ENCODE measurements around the gene FOSL1. TPM values are rescaled to one million over a fixed set of nuclear protein-coding genes. Genes with fewer than 3 reads are reported as not detected.
A peak's percentile ranks its signal among the peaks of the same experiment; 100 is the strongest.

FOSL1 gene
- total RNA-seq, result 1 to 10 TPM; 7.4 to 9.5 TPM

DNA sequence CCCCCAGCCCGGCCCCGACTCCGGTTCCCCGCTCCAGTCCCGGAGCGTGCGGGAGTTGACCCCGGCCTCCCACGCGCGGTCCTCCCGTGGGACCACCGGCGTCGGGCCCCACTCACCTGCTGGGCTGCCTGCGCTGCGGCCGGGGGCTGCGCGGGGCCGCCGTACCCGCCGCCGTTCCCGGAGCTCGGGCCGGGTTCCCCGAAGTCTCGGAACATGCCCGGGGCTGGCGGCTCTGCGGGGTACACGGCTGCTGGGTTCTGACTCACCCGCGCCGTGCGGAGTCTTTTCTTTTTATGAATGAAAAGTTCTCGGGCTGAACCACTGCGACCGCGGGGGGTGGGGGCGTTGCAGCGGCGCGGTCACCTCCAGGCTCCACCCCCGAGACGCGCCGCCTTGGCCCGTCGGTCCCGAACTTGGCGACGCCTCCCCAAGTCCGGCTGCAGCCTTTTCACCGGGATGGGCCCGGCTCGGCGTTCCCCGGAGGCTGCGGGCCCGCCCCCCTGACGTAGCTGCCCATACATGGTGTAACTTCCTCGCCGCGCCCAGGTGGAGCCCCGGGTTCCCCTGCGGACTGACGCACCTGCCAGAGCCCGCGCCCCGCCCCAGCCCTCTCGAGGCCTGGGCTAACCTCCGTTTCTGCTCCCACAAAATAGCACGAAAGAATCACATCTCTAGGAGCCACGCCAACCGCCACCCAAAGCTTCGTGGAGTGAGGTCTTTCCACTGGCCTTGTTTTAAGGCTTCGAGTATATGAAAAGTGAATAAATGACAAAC lies at the start of gene FOSL1:
FOSL1 (minus strand) TSS at position 264 of the 774 bp plus-strand sequence; CDS start at position 215, 49 bp downstream.
- Mint-ChIP-seq H3K27ac (peak within 1 kb of the TSS; percentile 81 to 97), H3K36me3 (peaks cover 6 to 9% of the 10 kb centered on the region in 2 donors)

DNA sequence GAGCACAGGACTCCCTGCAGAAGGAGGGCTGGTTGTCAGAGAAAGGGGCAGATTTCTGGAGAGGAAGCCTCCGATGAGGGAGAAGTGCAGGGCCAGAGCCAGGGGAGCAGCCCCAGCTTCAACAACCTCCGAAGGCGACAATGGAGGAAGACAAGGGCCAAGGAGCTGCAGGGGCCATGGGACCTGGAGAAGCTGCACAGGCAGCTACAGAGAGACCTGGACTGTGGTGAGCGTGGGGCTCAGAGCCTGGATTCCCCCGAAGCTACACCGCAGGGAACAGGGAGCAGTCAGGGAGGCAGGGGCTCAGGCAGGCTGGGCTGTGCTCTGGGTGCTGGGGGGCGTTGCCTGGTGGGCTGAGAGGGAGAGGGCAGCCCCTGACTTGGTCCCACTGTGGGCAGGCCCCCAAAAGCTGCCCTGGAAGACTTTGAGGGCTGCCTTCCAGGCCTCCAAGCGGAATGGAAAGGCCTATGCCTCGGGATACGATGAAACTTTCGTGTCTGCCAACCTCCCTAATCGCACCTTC lies 47.5 kb upstream of the FOSL1 start:
- H3K27ac Mint-ChIP-seq, result peak overlapping the region in 1 of 2 donors; percentile 85
- ATAC-seq, result no peak
- H3K9me3 Mint-ChIP-seq, result no peaks in the 10 kb centered on the region
- no peak for DNase-seq (ENCODE audit: low spot score in 2 of 2)
- no peaks in the 10 kb centered on the region for H3K36me3 Mint-ChIP-seq

More for the DNA sequence above, at the start of gene FOSL1:
- peak; percentile 84 to 87 for ATAC-seq
- DNase-seq (ENCODE audit: low spot score in 2 of 2), result peak; percentile 94 to 98
- no peaks in the 10 kb centered on the region for H3K9me3 Mint-ChIP-seq

DNA sequence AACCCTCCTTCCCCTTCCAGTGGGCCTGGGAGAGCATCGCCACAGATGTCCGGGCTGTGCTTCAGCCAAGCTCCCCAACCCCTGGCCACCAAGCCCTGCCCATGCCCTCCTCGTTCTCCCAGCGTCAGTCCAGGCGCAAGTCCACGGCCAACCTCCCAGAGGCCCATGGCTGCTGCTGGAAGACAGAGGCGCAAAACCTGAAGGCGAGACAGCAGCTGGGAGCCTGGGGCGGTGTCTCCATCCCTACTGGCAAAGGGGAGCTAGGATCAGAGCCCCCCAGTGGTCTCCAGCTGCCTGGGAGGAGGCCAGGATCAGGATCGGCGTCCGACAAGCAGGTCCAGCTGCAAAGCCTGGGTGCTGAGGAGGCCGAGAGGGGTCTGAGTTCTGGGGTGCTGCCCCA lies 46.9 kb upstream of the FOSL1 start:
- no peaks in the 10 kb centered on the region for H3K36me3 Mint-ChIP-seq
- H3K27ac Mint-ChIP-seq, result peak overlapping the region in 1 of 2 donors; percentile 85
- ATAC-seq (no peak), DNase-seq (ENCODE audit: low spot score in 2 of 2) (no peak)
- H3K9me3 Mint-ChIP-seq, result no peaks in the 10 kb centered on the region

DNA sequence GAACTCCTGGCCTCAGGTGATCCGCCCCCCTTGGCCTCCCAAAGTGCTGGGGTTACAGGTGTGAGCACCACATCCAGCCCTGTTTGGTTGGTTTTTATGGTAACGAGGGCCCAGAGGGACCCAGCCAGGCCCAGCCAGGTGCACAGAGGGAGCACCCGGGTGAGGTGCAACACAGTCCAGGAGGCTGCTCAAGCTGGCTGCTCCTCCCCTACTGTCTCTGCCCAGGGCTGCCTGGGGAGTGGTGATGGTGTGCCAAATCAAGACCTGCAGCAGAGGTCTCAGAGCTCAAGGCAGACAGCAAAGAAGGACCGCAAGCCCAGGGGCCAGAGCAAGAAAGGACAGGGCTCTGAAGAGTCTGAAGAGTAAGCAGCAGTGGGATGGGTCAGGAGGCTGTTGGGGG lies 46.5 kb upstream of the FOSL1 start:
- DNase-seq (ENCODE audit: low spot score in 2 of 2) (no peak), ATAC-seq (no peak)
- H3K36me3 Mint-ChIP-seq, result no peaks in the 10 kb centered on the region
- no peak overlapping the region for H3K27ac Mint-ChIP-seq
- H3K9me3 Mint-ChIP-seq, result no peaks in the 10 kb centered on the region

DNA sequence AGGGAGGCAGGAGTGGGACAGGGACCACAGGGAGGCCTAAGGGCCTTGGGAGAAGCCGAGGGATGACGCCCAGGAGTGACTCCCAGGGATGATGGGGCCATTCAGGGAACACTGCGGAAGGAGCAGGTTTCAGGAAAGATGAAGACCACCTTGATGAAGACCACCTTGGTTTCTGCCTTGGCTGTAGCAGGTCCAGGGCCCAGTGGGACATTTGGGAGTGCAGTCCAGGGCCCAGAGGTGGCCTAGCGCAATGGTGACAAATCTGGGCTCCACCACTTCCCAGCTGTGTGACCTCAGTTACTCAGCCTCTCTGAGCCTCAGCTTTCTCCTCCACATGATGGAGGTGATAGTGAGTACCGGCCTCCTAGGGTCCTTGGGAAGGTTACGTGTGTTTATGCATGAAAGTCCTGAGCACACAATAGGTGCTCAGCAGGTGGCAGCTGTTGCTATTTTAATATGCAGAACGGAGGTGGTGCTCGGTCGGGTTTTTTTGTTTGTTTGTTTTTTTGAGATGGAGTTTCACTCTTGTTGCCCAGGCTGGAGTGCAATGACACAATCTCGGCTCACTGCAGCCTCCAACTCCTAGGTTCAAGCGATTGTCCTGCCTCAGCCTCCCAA lies 45.9 kb upstream of the FOSL1 start:
- Mint-ChIP-seq H3K36me3 (no peaks in the 10 kb centered on the region), H3K9me3 (no peaks in the 10 kb centered on the region), H3K27ac (peak overlapping the region in 1 of 2 donors; percentile 81)
- ATAC-seq, result no peak
- DNase-seq (ENCODE audit: low spot score in 2 of 2), result no peak

DNA sequence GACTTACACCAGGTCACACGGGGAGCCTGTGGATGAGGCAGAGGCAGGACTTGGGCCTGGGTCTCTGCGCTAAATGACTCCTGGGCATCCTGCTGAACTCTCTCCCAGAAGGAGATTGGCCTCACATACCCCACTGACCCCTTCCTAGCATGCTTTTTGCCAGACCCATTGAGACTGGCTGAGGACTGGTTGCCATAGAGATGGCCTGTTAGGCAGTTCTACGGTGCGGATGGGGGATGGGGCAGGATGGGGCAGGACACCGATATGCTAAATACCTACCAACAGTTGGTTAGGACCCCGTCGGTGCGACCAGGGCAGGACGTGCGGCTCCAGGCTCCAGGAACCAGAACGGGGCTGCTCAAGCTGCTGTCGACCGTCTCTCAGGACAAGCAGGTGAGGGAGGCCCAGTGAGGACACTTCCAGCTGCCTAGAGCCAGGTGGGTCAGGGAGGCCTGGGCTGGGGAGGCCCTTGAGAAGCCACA lies 45.3 kb upstream of the FOSL1 start, which contains the start of gene TSGA10IP:
TSGA10IP (plus strand) TSS at position 51 of the 482 bp plus-strand sequence; CDS start at position 247, 196 bp downstream.
- Mint-ChIP-seq H3K36me3 (no peaks in the 10 kb centered on the region), H3K27ac (peak within 1 kb of the TSS in 1 of 2 donors; percentile 81), H3K9me3 (no peaks in the 10 kb centered on the region)
- no peak for ATAC-seq
- no peak for DNase-seq (ENCODE audit: low spot score in 2 of 2)

DNA sequence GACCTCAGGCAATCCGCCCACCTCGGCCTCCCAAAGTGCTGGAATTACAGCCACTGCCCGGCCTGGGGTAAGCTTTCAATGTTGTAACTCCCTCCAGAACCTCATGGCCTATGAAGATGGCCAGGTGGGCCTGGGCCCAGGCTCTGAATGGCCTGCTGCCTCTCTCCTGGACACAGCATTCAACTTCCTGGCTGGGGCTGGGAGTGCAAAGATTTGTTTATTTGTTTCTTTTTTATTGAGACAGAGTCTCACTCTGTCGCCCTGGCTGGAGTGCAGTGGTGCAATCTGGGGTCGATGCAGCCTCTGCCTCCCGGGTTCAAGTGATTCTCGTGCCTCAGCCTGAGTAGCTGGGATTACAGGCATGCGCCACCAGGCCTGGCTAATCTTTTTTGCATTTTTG lies 44.6 kb upstream of the FOSL1 start:
- no peak for DNase-seq (ENCODE audit: low spot score in 2 of 2)

DNA sequence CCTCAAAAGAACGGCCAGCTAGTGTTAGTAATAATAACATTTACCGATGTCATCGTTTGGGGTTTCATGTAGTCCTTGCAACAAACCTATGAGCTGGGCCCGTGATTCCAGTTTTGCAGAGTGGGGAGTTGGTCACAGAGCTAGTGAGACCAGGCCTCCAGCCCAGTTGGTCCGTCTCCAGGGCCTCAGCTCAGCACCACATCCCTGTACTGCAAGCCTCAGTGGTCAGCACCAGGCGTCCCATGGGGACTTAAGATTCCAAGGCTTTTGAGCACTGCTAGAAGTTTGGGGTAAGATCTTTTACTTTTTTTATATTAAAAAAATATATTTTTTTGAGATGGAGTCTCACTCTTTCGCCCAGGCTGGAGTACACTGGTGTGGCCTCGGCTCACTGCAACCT lies 44.0 kb upstream of the FOSL1 start:
- H3K36me3 Mint-ChIP-seq, result no peaks in the 10 kb centered on the region
- DNase-seq (ENCODE audit: low spot score in 2 of 2) (no peak), ATAC-seq (no peak)
- no peaks in the 10 kb centered on the region for H3K9me3 Mint-ChIP-seq
- H3K27ac Mint-ChIP-seq, result no peak overlapping the region

More for the DNA sequence above, 44.6 kb upstream of the FOSL1 start:
- H3K36me3 Mint-ChIP-seq, result no peaks in the 10 kb centered on the region
- H3K9me3 Mint-ChIP-seq, result no peaks in the 10 kb centered on the region
- no peak overlapping the region for H3K27ac Mint-ChIP-seq
- no peak for ATAC-seq

DNA sequence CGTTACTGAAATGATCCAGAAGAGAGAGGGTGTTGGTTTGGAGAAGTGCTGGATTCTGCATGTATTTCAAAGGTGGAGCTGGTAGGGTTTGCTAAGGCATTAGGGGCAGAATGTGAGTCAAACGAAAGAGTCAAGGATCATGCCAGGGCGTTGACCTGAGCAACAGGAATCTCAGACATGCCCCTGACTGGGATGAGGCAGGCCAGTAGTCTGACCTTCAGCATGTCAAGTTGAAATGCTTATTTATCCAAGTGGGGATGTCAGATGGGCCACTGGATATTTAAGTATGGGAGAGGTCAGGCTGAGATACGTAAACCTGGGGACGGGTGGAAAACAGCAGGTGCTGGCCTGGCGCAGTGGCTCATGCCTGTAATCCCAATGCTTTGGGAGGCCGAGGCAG lies 42.3 kb upstream of the FOSL1 start:
- Mint-ChIP-seq H3K36me3 (no peaks in the 10 kb centered on the region), H3K9me3 (no peaks in the 10 kb centered on the region), H3K27ac (peak overlapping the region in 1 of 2 donors; percentile 78)
- no peak for ATAC-seq
- no peak for DNase-seq (ENCODE audit: low spot score in 2 of 2)

DNA sequence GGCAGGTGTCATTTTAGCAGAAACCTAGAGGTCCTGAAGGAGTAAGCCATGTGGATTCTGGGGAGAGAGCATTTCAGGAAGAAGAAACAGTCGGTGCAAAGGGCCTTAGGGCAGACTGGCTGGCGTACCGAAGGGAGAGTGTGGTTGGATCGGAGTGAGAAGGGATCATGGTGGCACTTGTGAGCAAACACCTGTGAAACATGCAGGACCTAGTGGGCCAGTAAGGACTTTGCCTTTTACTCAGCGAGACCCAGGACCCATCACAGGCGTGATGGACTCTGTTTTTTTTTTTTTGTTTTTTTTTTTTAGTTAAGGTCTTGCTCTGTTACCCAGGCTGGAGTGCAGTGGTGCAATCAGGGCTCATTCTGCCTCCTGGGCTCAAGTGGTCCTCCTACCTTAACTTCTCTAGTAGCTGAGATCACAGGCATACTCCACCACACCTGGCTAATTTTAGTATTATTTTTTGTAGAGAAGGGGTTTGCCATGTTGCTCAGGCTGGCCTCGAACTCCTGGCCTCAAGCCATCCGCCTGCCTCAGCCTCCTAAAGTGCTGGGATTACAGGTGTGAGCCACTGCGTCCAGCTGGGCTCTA lies 41.6 kb upstream of the FOSL1 start:
- DNase-seq (ENCODE audit: low spot score in 2 of 2), result no peak
- Mint-ChIP-seq H3K36me3 (no peaks in the 10 kb centered on the region), H3K9me3 (no peaks in the 10 kb centered on the region), H3K27ac (peak overlapping the region; percentile 28 to 78)
- ATAC-seq, result no peak

DNA sequence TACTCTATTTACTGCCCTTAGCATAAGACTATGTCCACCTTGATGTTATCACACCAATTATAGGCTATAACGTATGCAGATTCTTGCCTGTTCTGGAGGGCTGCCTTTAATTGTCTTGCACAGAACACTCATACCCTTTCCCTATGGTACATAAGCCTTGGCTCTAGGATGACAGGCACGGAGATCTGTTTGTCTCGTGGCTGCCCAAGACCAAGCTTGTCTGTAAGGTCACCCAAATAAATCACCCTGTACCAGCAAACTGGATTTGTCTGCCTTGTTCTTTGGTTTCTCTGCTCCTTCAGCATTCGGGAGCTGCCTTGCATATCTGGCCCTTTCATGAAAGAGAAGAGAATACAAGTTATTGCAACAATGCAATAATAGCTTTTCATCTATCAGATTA lies 37.6 kb upstream of the FOSL1 start:
- DNase-seq (ENCODE audit: low spot score in 2 of 2) (no peak), ATAC-seq (no peak)
- H3K9me3 Mint-ChIP-seq, result no peaks in the 10 kb centered on the region
- H3K27ac Mint-ChIP-seq, result no peak overlapping the region
- no peaks in the 10 kb centered on the region for H3K36me3 Mint-ChIP-seq

DNA sequence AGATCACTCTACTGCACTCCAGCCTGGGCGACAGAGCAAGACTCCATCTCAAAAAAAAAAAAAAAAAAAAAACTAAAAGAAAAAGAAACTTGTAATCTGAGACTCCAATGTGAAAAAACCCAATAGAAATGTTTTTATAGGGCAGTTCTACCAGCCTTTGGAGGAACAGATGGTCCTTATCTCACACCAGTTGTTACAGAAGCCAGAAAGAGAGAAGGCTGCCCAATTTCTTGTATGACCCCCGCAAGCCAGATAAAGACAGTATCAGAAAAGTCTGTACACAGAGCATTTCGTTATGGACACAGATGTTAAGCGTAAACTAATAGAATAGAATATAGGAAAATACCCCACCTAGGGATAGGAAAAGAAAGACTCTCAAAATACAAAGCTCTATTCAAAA lies 33.8 kb upstream of the FOSL1 start:
- no peak for DNase-seq (ENCODE audit: low spot score in 2 of 2)

DNA sequence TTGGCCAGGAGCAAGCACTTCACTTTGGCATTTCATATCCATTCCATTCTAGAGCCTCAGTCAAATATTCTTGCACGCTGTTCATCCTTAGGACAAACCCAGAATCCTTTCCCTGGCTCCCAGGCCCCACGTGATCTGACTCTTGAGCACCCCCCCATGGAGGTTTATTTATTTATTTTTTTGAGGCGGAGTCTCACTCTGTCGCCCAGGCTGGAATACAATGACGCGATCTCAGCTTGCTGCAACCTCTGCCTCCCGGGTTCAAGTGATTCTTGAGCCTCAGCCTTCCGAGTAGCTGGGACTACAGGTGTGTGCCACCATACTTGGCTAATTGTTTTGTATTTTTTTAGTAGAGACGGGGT lies 32.4 kb upstream of the FOSL1 start:
- DNase-seq (ENCODE audit: low spot score in 2 of 2) (no peak), ATAC-seq (no peak)
- Mint-ChIP-seq H3K27ac (peak overlapping the region in 1 of 2 donors; percentile 49), H3K36me3 (no peaks in the 10 kb centered on the region), H3K9me3 (no peaks in the 10 kb centered on the region)

More for the DNA sequence above, 33.8 kb upstream of the FOSL1 start:
- Mint-ChIP-seq H3K9me3 (no peaks in the 10 kb centered on the region), H3K36me3 (no peaks in the 10 kb centered on the region), H3K27ac (no peak overlapping the region)
- no peak for ATAC-seq

DNA sequence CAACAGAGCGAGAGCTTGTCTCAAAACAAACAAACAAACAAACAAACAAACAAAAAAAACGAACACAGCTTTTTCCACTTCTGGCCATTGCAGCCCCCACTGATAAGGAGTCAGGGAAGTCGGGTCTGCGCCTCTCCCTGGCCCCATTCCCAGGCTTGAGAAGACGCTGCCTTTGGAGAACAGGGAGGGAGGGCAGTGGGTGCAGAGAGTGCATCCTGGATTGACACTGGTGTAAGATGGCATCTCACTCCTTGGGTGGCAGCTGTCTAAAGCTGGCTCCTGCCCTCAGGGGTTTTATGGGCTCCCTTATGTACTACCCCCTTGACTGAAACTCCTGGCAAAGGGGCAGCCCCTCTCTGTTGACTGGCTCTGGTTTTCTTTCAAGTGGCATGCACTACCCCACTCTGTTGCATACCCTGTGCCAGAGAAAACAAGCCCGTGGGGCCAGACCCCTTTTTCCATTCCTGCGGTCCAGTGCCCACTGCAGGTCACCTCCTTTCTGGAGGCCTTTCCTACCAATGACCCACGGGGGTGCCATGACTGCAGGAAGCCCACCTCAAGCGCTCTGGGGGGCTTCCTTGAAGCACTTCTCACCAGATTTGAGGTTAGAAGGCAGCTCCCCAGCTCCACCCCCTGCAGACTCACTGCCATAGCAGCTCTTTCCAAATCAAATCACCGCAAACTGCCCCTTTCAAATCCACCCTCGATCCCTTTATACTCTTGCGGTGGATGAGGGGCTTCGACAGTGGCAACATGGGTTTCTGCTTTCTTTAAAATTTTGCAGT lies 31.8 kb upstream of the FOSL1 start:
- DNase-seq (ENCODE audit: low spot score in 2 of 2) (no peak), ATAC-seq (no peak)
- H3K27ac Mint-ChIP-seq, result peak overlapping the region in 1 of 2 donors; percentile 49
- no peaks in the 10 kb centered on the region for H3K36me3 Mint-ChIP-seq
- H3K9me3 Mint-ChIP-seq, result no peaks in the 10 kb centered on the region

DNA sequence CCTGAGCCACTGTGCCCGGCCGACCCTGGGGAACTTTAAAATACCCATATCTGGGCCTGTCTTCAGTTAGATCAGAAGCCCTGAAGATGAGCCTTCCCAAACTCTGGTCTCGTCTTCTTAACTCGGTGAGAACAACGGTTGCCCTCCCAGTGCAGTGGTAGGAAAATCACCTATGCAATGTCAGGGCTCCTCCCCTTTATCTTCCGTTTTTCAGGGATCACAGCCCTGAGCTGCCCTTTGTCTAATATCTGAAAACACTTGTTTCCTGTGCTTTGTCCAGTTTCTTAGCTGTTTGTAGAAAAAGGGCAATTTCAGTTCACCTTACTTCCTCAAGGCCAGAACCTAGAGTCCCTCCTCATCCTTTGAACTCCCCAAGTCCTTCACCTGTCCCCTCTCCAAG lies 28.5 kb upstream of the FOSL1 start:
- DNase-seq (ENCODE audit: low spot score in 2 of 2), result no peak
- Mint-ChIP-seq H3K27ac (peak overlapping the region; percentile 92), H3K36me3 (no peaks in the 10 kb centered on the region), H3K9me3 (no peaks in the 10 kb centered on the region)
- ATAC-seq, result peak in 1 of 2 donors; percentile 6

DNA sequence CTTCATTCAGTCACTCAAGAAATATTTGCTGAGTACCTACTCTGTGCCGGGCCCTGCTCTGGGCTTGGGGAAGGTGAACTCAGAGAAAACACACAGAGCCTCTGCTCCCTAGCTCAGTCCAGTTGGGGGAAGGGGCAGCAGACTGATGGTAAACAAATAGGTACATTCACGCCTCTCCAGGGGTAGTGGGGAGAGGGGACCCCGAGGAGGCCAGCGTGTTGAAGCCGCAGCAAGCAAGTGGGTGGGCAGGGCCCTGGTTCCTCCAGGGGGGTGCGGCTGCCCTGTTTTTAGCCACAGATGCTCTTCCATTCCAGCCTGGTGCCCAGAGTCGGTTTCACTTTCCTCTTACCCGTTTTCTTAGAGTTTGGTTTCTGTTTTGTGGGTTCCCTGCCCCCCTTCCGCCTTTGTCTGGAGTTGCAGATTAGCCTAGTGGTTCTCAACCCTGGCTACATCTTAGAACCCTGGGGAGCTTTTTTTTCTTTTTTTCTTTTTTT lies 27.8 kb upstream of the FOSL1 start:
- Mint-ChIP-seq H3K9me3 (no peaks in the 10 kb centered on the region), H3K36me3 (no peaks in the 10 kb centered on the region), H3K27ac (peak overlapping the region; percentile 92)
- ATAC-seq, result peak; percentile 88 to 90
- DNase-seq (ENCODE audit: low spot score in 2 of 2), result peak; percentile 57 to 64
